DMS79 treated with DMSO at 0.1 percent for 48 hours (cell line): Measurements from ENCODE around the gene DRAM2.

Experiments
- DNase-seq: peaks from one replicate; lab custom pipeline; 2025; lab: John Stamatoyannopoulos, UW

The DRAM2 gene

DNA sequence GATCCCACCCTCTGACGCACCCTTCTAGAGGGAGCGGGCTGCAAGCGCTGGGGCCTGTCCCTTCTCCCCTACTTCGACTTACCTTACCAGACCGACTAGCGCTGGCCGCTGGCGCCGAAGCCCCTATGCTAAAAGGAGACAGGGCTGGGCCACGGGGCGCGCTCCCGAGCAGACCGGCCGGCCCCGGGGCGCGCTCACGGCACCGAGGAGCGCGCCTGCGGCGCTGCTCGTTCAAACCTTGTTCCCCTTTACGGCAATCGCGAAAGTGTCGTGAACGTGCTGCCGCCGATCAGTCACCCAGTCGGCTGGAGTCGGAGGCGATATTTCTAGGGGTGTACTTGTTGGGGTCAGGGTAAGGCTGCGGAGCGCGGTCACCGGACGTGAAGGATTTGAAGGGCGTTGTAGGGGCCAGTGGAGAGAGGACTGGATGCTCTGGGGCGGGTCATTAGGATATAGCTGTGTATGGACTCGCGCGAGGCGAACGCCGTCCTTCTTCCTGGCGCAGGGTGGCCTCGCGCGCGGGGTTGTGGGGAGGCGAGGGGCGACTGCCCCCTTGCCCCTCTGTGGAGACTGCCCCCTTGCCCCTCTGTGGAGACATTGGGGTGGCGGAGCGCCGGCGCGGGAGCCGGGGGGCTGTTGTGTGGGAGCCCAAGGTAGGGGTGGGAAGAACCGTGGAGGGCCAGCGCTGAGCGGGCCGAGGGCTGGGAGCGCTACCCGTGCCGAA, at the start of gene DRAM2, which contains the start of gene CEPT1:
Gene DRAM2 (minus strand): TSS at position 138 of the 724 bp plus-strand sequence. CDS start 8,539 bp downstream, outside the sequence.
Gene CEPT1 (plus strand): TSS at position 268 of the 724 bp plus-strand sequence. CDS start 7,492 bp downstream, outside the sequence.
- DNase-seq, result peak; percentile 84

DNA sequence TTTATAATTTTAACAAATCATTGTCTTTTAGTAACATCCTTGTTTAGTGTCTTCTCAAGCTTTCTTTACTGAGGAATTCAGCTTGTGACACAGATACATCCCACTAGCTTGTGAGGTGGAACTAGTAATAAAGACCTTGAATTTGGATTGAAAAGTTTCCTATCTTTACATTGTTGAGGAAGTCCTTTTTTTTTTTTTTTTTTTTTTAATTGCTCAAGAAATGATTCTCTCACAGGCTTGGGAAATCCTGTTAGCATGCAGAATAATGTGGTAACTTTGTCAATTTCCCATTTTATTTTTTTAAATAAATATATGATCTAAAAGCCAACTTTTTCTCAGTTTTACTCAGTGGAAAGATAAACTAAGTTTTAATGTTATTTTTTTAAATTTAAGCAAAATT, 44.8 kb upstream of the DRAM2 start:
- DNase-seq, result no peak

DNA sequence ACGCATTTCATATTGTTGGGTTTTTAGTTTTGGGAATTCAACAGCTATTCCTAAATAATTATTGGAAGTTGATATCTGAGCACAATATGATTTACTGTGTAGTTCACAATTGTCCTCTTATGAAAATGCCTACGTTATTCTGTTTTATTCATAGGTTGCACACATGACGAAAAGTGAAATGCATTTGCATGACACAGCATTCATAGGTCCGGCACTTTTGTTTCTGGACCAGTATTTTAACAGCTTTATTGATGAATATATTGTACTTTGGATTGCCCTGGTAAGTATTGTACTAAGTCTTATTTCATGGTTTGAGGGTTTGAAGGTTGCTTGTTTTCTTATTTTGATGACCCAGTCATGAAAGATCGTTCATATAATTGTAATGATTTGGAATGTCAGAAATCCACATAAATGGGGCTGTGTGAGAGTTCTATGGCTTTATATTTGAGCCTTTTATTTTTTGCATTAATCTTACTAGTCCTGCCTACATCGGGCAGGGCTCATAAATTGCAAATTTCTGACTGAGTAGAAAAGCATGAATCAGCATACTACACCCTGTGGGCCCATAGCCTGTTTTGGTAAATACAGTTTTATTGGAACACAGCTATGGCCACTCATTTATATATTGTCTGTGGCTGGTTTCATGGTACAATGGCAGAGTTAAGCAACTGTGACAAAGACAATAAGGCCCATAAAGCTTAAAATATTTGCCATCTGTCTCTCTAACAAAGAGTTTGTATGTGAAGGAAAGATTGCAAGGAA, 43.6 kb upstream of the DRAM2 start:
- DNase-seq, result peak; percentile 40

GRCh38 chr1:111182052-111182451, 42.2 kb upstream of the DRAM2 start:
- no peak for DNase-seq

DNA sequence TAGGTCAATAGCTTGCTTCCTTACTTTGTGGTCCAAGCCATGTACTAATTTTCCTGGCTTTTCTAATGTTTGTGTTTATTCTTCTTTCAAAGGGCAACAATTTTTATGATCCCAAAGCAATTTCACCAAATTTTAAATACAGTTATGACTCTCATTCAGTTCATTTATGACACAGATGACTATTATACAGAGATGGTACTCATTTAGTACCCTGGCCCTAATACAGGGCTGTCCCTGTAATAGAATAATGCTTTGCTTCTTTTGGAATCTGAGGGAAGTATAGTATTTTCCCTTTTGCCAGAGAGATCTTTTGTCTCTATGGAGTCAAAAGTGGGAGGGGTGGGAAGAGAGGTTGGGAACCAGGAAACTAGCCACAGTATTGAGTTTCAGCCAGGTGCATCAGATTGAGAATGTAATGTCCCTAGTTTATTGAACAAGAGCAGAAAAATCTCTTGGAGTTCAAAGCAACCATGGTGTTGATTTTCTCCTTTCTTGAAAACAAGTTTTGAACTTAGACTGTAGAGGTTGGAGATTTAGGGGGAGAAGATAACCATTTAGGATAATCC, 40.2 kb upstream of the DRAM2 start:
- DNase-seq, result no peak

DNA sequence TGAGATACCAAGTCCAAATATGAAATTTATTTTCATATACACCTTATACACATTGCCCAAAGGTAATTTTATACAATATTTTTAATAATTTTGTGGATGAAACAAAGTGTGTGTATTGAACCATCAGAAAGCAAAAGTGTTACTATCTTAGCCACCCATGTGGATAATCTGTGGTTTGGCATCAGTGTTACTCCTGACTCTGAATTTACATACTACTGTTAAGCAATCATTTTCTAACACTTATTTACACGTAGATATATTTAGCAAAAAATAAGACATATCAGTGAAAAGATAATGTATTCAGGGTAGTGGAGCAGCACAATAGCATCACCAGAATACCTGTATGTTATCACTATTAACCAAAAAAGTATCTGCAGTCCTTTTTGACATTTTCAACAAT, 36.8 kb upstream of the DRAM2 start:
- DNase-seq, result no peak

DNA sequence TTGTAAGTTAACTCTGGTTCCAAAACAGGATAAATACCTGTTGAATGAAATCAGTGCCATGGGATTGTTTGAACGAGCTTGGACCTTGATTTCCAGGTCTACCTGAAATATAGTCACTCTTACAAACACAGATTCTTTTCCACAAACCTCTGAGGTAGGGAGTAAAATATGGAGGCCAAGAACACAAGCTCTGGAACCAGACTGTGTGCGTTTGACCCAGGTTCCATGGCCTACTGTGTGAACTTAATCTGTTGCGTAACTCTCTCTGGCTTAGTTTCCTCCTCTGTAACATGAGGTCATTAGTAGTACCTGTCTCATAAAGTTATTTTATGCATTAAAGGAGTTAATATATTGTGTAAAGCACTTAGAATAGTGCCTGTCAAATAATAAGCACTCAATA, 35.5 kb upstream of the DRAM2 start:
- DNase-seq, result no peak

DNA sequence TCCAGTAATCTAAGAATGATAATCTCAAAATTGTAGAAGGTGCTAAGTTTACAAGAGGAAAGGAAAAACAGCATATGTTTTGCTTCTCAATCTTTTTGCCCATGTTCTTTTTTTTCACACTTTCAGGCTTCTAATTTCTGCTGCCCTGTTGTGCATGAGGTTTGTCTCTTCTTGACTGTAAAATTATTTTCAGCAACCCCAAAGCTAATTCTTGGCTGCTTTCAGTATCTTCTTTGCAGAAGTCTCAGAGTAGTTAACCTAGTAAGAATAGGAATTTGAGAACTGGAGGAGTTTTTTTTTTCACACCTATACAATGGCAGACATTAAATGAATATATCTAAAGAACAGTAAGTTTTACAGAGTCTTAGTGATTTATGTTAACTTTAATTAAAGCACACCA, 34.2 kb upstream of the DRAM2 start:
- no peak for DNase-seq

DNA sequence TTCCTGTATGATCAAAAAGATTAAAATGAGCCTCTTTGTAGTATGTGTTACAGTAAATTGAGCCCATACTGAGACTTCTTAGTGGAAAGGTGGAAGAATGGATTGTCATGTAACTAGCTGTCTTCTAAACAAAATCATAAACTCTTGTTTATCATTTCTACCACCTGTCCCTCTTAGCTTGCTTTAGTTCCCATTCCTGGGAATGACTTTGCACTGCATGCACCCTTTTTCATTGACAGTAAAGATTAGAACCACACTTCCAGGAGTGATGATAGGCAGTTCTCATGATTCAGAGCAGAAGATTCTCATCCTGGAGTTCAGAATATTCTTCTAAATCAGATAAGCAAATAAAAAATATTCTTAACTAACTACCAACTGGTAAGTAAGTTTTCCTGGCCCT, 32.6 kb upstream of the DRAM2 start:
- no peak for DNase-seq

- DNase-seq, result no peak
Measured at GRCh38 chr1:111164151-111164550, 24.3 kb upstream of the DRAM2 start.

GRCh38 chr1:111163363-111163762, 23.5 kb upstream of the DRAM2 start:
- DNase-seq, result no peak

- DNase-seq, result no peak
Measured at GRCh38 chr1:111162488-111162880, 22.6 kb upstream of the DRAM2 start.

- DNase-seq, result peak; percentile 17
Measured at GRCh38 chr1:111161843-111162487, 22.1 kb upstream of the DRAM2 start.

DNA sequence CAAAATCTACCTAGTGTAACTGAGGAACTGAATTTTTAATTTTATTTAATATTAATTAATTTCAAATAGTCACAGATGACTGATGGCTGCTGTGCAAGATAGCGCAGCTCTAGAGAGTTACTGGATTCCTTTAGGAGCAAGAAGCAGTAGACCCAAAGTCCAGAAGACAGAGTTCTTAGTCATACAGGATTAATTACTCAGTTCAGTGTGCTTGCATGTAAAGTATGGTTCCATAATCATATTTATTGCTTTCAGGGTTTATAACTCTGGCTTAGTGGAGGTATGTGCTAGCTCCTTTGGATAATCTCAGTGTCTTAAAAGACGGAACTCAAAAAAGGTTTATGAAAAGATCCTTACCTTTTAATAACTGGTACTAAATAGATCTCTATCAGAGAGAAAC, 17.5 kb upstream of the DRAM2 start:
- no peak for DNase-seq

DNA sequence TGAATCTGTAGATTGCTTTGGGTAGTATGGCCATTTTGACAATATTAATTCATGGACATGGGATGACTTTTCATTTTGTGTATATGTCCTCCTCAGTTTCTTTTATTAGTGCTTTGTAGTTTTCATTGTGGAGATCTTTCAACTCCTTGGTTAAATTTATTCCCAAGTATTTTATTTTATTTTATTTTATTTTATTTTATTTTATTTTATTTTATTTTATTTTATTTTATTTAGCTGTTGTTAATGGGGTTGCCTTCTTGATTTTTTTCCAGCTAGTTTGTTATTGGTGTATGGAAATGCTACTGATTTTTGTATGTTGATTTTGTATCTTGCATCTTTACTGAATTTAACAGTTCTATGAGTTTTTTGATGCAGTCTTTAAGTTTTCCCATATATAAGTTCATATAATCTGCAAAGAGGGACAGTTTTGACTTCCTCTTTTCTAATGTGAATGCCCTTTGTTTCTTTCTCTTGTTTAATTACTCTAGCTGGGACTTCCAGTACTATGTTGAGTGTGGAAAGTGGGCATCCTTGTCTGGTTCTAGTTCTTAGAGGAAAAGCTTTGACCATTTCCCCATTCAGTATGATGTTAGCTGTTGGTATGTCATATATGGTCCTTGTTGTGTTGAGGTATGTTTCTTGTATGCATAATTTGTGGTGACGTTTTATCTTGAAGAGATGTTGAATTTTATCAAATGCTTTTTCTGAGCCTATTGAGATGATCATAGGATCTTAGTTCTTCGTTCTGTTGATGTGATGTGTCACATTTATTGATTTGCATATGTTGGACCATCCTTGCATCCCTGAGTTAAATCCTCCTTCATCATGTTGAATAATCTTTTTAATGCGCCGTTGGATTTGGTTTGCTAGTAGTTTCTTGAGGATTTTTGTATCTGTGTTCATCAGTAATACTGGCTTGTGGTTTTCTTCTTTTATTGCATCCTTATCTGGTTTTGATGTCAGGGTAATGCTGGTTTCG, 14.4 kb upstream of the DRAM2 start:
- DNase-seq, result no peak

DNA sequence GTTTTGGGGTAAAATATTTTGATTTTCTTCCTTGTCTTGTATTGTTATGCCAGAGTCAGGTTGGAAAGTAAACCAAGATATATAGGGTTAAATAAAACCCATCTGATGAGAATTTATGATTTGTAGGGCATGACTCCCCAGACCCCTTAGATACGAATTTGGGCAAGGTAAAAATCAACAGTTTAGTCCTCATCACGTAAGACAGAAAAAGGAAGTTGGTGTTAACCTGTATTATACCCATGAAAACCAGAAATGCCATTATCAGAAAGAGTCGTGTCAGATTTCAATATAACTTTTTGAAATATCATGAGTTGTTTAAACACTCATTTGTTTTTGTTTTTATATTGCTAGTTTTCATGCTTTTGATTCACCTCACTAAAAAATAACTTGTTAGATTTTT, 11.9 kb upstream of the DRAM2 start:
- DNase-seq, result no peak

DNA sequence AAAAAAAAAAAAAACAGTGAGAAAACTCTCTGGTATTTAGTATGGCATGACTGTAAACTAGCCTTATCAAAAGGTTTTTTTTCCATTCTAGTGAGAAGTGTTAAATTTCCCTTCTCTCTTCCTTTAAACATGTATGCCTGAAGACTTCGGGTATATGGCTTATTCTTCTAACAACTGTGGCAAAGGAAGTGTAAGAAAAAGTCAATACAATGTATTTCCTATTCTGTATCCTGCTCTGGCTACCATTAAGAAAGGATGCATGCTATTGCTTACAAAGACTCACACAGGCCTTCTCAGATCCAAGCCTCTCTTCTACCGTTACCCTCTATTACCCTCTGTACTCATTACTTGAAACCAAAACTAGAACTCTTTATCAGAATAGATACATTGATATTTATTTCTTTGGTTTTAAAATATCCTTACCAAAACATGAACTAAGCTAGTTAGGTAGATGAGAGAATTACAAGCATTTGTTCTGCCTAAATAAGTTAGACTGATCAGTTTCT, 8.5 kb upstream of the DRAM2 start:
- DNase-seq, result no peak

- DNase-seq, result no peak
Measured at GRCh38 chr1:111147948-111148347, 8.1 kb upstream of the DRAM2 start.

DNA sequence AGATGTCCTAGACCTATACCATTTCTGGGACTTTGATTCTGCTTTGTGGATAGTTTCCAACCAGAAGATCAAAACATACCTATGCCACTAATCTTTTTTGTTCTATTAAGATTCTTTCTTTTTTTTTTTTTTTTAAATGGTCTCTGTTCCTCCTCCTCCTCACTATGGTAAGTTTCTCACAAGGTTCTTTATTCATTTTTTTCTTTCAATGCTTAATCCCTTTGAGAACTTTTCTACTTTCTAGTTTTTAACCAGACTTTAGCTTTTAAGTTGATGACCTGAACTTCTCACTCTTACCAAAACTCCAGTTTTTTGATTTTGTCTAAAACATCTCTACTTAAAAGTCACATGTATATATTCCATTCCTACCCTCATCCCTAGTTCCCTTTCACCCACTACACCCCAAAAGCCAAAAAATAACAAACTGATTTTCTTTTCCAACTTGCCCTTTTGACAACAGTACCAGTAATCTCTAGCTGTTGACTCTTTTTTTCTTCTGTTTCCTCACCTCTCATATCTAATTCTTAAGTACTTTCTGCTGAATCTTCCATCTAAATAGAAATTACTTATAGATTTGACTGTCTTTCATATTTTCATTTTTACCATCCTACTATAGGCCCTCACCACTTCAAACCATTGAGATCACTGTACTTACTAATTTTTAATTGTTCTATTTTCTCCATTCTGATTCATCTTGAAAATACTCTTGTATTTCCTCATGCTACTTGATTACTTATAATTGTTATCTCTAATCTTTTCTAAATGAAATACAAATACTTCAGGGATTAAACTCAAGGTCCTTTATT, 6.3 kb upstream of the DRAM2 start:
- DNase-seq, result no peak

- no peak for DNase-seq
Measured at GRCh38 chr1:111145542-111145941, 5.6 kb upstream of the DRAM2 start.
